Amniotic epithelial cell (primary cell): ENCODE results near the gene BUB3.
A peak's percentile ranks its signal among the peaks of the same experiment; 100 is the strongest.

Experiments
- DNase-seq: peaks from one replicate; pipeline ENCODE4 v3.0.0-alpha.2; 2010; ENCODE audit warnings: low read depth

BUB3 gene

GRCh38 chr10:123154092-123154710, at the start of gene BUB3:
BUB3 (plus strand) TSS chr10:123154402; CDS start chr10:123154918, 516 bp downstream.
- peak; percentile 99 for DNase-seq

GRCh38 chr10:123109466-123109865, 44.7 kb upstream of the BUB3 start:
- DNase-seq, result no peak

- DNase-seq, result no peak
Measured at GRCh38 chr10:123117644-123118417, 36.4 kb upstream of the BUB3 start.

- no peak for DNase-seq
Measured at GRCh38 chr10:123119081-123119480, 35.1 kb upstream of the BUB3 start.

GRCh38 chr10:123126246-123126645, 28.0 kb upstream of the BUB3 start:
- DNase-seq, result no peak

- no peak for DNase-seq
Measured at GRCh38 chr10:123129618-123130271, 24.5 kb upstream of the BUB3 start.

- DNase-seq, result peak; percentile 67
Measured at GRCh38 chr10:123132576-123133477, 21.4 kb upstream of the BUB3 start.

- DNase-seq, result no peak
Measured at GRCh38 chr10:123133541-123134342, 20.5 kb upstream of the BUB3 start.

GRCh38 chr10:123134343-123134914, 19.8 kb upstream of the BUB3 start:
- DNase-seq, result no peak

GRCh38 chr10:123134915-123135414, 19.2 kb upstream of the BUB3 start:
- DNase-seq, result no peak

GRCh38 chr10:123135415-123136141, 18.6 kb upstream of the BUB3 start, which contains the start of gene HMX3:
HMX3 (plus strand) TSS chr10:123135970; CDS start chr10:123136051, 81 bp downstream.
- DNase-seq, result no peak

- no peak for DNase-seq
Measured at GRCh38 chr10:123136221-123136805, 17.9 kb upstream of the BUB3 start.

- no peak for DNase-seq
Measured at GRCh38 chr10:123136806-123137642, 17.2 kb upstream of the BUB3 start.

- no peak for DNase-seq
Measured at GRCh38 chr10:123139165-123139520, 15.1 kb upstream of the BUB3 start.

- DNase-seq, result peak; percentile 46
Measured at GRCh38 chr10:123139521-123140163, 14.6 kb upstream of the BUB3 start.

- no peak for DNase-seq
Measured at GRCh38 chr10:123140164-123140982, 13.8 kb upstream of the BUB3 start.

GRCh38 chr10:123140983-123141390, 13.2 kb upstream of the BUB3 start:
- DNase-seq, result no peak
